PC-9 (cell line): ENCODE results near the gene SMIM21. TPM values are rescaled to one million over a fixed set of nuclear protein-coding genes. Genes with fewer than 3 reads are reported as not detected.
A peak's percentile ranks its signal among the peaks of the same experiment; 100 is the strongest.

Experiments used
- BruUV-seq: library from RNA; stranded (reverse); fragments of 400-500 nt; replicated peaks from 2 replicates; lab custom pipeline; 2021; lab: Mats Ljungman, UMichigan
- CTCF ChIA-PET: fragments of 300-600 bp; sonication (Branson Sonifier 250); formaldehyde crosslinking; loops from one replicate; lab custom pipeline; 2022; ENCODE audit warnings: antibody characterized with exemption; lab: Charles Lee
- POLR2A ChIA-PET: fragments of 300-600 bp; sonication (Branson Sonifier 250); formaldehyde crosslinking; loops from one replicate; lab custom pipeline; 2022; ENCODE audit warnings: antibody characterized with exemption; ENCODE audit not compliant: unreplicated experiment; lab: Charles Lee
- DNase-seq, 2 experiments: peaks; one replicate each; pipeline versions ENCODE4 v3.0.0 to v3.0.0-alpha.2; 2015 to 2022; ENCODE audit warnings: mixed read lengths in 1 of 2
- H2AFZ ChIP-seq: fragments of 200-600 bp; sonication (generic); 2 replicates; pipeline ENCODE4 v1.8.1; 2017; ENCODE audit warnings: antibody characterized with exemption
- H3F3A ChIP-seq: fragments of 200-600 bp; sonication (generic); 2 replicates; pipeline ENCODE4 v1.8.1; 2017; ENCODE audit warnings: antibody characterized with exemption, mild to moderate bottlenecking, low read depth; ENCODE audit not compliant: insufficient read depth
- H3K27ac ChIP-seq: fragments of 200-600 bp; sonication (generic); 2 replicates; pipeline ENCODE4 v1.6.1; 2016; ENCODE audit warnings: mixed run types
- H3K27me3 ChIP-seq: fragments of 200-600 bp; sonication (generic); 2 replicates; pipeline ENCODE4 v1.6.1; 2016; ENCODE audit warnings: low read depth, mixed run types; ENCODE audit not compliant: insufficient read depth
- H3K36me3 ChIP-seq: fragments of 200-600 bp; sonication (generic); 2 replicates; pipeline ENCODE4 v1.6.1; 2016; ENCODE audit warnings: low read depth, mixed run types
- H3K4me1 ChIP-seq: fragments of 200-600 bp; sonication (generic); replicated peaks from 2 replicates; pipeline ENCODE4 v1.6.1; 2016; ENCODE audit warnings: mixed run types; ENCODE audit not compliant: insufficient read depth
- H3K4me2 ChIP-seq: fragments of 200-600 bp; sonication (generic); 2 replicates; pipeline ENCODE4 v1.6.1; 2017; ENCODE audit warnings: mixed run types
- H3K4me3 ChIP-seq: fragments of 200-600 bp; sonication (generic); 2 replicates; pipeline ENCODE4 v1.6.1; 2016; ENCODE audit warnings: mixed run types
- H3K79me2 ChIP-seq: fragments of 200-600 bp; sonication (generic); 2 replicates; pipeline ENCODE4 v1.6.1; 2017; ENCODE audit warnings: low read depth, mixed run types
- H3K9me2 ChIP-seq: fragments of 200-600 bp; sonication (generic); 2 replicates; pipeline ENCODE4 v1.8.1; 2017; ENCODE audit warnings: mild to moderate bottlenecking; ENCODE audit not compliant: insufficient read depth
- H3K9me3 ChIP-seq: fragments of 200-600 bp; sonication (generic); 2 replicates; pipeline ENCODE4 v1.8.1; 2016; ENCODE audit warnings: low read depth; ENCODE audit not compliant: insufficient read depth
- H4K20me1 ChIP-seq: fragments of 200-600 bp; sonication (generic); 2 replicates; pipeline ENCODE4 v1.8.1; 2017; ENCODE audit not compliant: insufficient read depth
- EZH2 ChIP-seq: fragments of 200-600 bp; sonication (generic); IDR thresholded peaks from 2 replicates; pipeline ENCODE4 v1.8.0; 2017; ENCODE audit warnings: antibody characterized with exemption, low read depth
- intact Hi-C: fragments of 100-400 bp; cut with micrococcal nuclease; formaldehyde crosslinking; loops from one replicate; pipeline ENCODE4 v1.10.0; 2022; ENCODE audit not compliant: unreplicated experiment
- total RNA-seq: library from RNA; stranded (reverse); gene quantifications from 2 replicates; pipeline ENCODE4 v1.2.3, GENCODE V29; 2021
- TF ChIP-seq, protein P1 (sequence below): fragments of 200-600 bp; sonication (generic); conservative IDR thresholded peaks from 2 replicates; pipeline ENCODE4 v1.6.1; 2017; ENCODE audit warnings: mixed run types, antibody characterized with exemption, mild to moderate bottlenecking, moderate library complexity

Gene SMIM21
- total RNA-seq, 1 experiment from 2014 or later = not detected

DNA sequence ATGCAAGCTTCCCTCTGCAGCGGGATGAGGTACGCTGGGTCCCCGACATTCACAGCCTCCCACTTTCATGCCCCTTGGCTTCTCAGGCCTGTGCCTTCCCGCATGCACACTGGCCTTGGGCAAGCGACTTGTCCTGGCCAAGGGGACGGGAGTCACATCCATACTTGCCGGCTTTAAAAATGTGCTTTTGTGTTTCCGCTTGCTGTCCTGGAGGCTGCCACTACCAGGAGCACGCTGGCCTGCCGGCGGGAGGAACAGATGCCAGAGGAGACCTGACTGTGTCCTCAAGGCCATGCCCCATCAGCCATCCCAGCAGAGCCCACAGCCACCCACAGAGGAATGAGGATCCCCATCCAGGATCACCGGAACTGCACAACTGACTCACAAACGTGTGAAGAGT, 36.9 kb upstream of the SMIM21 start:
- H3K4me2 ChIP-seq = no peak overlapping the region
- TF ChIP-seq, protein P1, sequence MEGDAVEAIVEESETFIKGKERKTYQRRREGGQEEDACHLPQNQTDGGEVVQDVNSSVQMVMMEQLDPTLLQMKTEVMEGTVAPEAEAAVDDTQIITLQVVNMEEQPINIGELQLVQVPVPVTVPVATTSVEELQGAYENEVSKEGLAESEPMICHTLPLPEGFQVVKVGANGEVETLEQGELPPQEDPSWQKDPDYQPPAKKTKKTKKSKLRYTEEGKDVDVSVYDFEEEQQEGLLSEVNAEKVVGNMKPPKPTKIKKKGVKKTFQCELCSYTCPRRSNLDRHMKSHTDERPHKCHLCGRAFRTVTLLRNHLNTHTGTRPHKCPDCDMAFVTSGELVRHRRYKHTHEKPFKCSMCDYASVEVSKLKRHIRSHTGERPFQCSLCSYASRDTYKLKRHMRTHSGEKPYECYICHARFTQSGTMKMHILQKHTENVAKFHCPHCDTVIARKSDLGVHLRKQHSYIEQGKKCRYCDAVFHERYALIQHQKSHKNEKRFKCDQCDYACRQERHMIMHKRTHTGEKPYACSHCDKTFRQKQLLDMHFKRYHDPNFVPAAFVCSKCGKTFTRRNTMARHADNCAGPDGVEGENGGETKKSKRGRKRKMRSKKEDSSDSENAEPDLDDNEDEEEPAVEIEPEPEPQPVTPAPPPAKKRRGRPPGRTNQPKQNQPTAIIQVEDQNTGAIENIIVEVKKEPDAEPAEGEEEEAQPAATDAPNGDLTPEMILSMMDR = no peak
- TF ChIP-seq EZH2 = no peak
- CTCF ChIA-PET = no interaction called here
- no peaks in the 10 kb centered on the region for H4K20me1 ChIP-seq
- no TSS peak for BruUV-seq
- no peaks in the 10 kb centered on the region for H3K9me2 ChIP-seq
- POLR2A ChIA-PET = no interaction called here
- H3K9me3 ChIP-seq = no peaks in the 10 kb centered on the region
- no peaks in the 10 kb centered on the region for H3K4me1 ChIP-seq
- H3F3A ChIP-seq = no peaks in the 10 kb centered on the region
- H3K27me3 ChIP-seq = peaks cover 81% of the 10 kb centered on the region
- no peak overlapping the region for H2AFZ ChIP-seq
- no peak overlapping the region for H3K4me3 ChIP-seq
- no peak for DNase-seq
- H3K27ac ChIP-seq = no peak overlapping the region
- H3K79me2 ChIP-seq = no peaks in the 10 kb centered on the region
- no peaks in the 10 kb centered on the region for H3K36me3 ChIP-seq
- intact Hi-C loops = no loop called here

DNA sequence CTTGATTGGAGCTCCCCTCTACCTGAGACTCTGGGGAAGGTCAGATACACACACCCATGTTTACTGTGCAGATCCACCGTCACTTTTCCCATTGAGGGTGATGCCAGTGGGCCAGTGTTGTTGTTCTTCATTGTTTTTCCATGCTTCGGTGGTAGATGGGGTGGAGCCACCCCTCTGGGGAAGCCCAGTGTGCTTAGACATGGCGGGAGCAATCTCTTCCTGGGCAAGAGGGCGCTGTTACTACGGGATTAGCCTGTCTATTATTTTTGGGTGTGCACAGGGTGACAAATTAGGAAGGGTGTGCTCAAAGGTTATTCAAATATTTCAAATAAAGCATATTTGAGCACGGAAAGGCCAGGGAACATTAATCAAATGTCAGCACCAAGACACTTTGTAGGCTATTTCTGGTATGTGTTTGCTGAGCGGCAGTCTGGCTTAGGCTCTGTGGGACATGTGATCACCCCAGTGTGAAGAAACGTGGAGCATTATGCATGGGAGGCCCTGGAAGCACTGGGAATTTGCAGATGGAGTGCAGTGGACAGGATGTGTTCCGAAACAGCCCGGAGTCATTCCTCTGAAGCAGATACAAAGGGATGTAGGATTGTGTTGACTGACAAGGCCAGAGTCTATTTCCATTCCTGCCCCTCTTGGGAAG, 34.8 kb upstream of the SMIM21 start:
- Histone ChIP-seq H3K36me3 (no peaks in the 10 kb centered on the region), H3F3A (no peaks in the 10 kb centered on the region), H3K27ac (no peak overlapping the region), H3K9me3 (no peaks in the 10 kb centered on the region), H3K4me2 (no peak overlapping the region), H3K9me2 (no peaks in the 10 kb centered on the region), H4K20me1 (no peaks in the 10 kb centered on the region), H2AFZ (no peak overlapping the region), H3K27me3 (peaks cover 76% of the 10 kb centered on the region), H3K79me2 (no peaks in the 10 kb centered on the region), H3K4me1 (no peaks in the 10 kb centered on the region), H3K4me3 (no peak overlapping the region)
- ChIA-PET POLR2A (no interaction called here), CTCF (no interaction called here)
- no TSS peak for BruUV-seq
- intact Hi-C loops = no loop called here
- TF ChIP-seq EZH2 = no peak
- TF ChIP-seq, protein P1 = no peak
- DNase-seq = no peak

DNA sequence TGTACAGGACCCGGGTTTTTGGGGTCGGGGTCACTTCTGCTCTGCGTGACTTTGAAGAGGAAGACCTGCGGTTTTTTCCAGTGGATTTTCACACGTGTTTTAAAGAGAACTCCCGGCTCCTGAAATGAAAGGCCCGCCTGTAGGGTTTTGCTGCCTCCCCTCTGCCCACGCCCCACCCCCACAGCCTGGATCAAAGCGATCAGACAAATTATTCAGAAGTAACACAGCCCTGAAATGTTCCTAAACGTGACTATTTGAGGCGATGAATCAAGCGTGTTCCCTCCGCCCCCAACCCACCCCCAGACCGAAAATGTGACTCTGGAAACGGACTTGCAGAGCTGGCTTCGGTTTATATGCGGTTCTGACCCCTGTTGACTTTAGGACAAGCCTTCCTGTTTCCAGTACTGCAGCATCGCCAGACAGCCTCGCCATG, 28.7 kb upstream of the SMIM21 start:
- H3K9me3 ChIP-seq = no peaks in the 10 kb centered on the region
- no peaks in the 10 kb centered on the region for H3K79me2 ChIP-seq
- no peaks in the 10 kb centered on the region for H3K4me1 ChIP-seq
- H3K36me3 ChIP-seq = no peaks in the 10 kb centered on the region
- H3K27me3 ChIP-seq = peaks cover 54% of the 10 kb centered on the region; the same call in 1 of the 2 replicates
- no peaks in the 10 kb centered on the region for H3K9me2 ChIP-seq
- DNase-seq = no peak
- no peak overlapping the region for H3K4me3 ChIP-seq
- no peak overlapping the region for H3K4me2 ChIP-seq
- intact Hi-C loops = no loop called here
- no TSS peak for BruUV-seq
- ChIA-PET POLR2A (no interaction called here), CTCF (no interaction called here)
- peak overlapping the region; percentile 40; the same call in 1 of the 2 replicates for H2AFZ ChIP-seq
- no peaks in the 10 kb centered on the region for H3F3A ChIP-seq
- TF ChIP-seq, protein P1 = no peak
- TF ChIP-seq EZH2 = no peak
- H3K27ac ChIP-seq = no peak overlapping the region
- H4K20me1 ChIP-seq = no peaks in the 10 kb centered on the region
